Measurements from ENCODE around the gene CPHXL. TPM values are rescaled to one million over a fixed set of nuclear protein-coding genes. Genes with fewer than 3 reads are reported as not detected.

The CPHXL gene
- total and polyA plus RNA-seq, 4 donors = not detected

DNA sequence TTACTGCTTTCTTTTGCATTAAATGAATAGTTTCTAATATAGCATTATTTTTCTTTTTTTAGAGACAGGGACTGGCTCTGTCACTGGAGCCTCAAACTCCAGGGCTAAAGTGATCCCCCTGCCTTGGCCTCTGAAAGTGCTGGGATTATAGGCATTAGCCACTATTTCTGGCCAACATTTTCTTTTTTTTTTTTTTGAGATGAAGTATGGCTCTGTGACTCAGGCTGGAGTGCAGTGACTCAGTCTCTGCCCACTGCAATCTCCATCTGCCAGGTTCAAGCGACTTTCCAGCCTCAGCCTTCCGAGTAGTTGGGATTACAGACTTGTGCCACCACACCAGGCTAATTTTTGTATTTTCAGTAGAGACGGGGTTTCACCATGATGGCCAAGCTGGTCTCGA is 23.0 kb downstream of the CPHXL start:
- WGBS, 2 donors = 94 to 98% methylated on average over 4 of the region's 4 CpGs
- Histone ChIP-seq H3K9ac (ENCODE audit: insufficient read depth in 1 of 2, low read length in 2 of 2) (no peak overlapping the region), H3K36me3 (ENCODE audit: control insufficient read depth in 4 of 4, insufficient read depth in 4 of 4, low read length in 4 of 4) (no peaks in the 10 kb centered on the region), H3K9me3 (ENCODE audit: control insufficient read depth in 4 of 4, insufficient read depth in 3 of 4, low read length in 3 of 4) (no peaks in the 10 kb centered on the region), H3K4me3 (no peak overlapping the region), H3K27me3 (ENCODE audit: control insufficient read depth in 3 of 3, insufficient read depth in 3 of 3, low read length in 2 of 3) (no peaks in the 10 kb centered on the region), H3K27ac (ENCODE audit: low read depth in 1 of 2, low read length in 1 of 2) (no peak overlapping the region), H3K4me1 (ENCODE audit: control insufficient read depth in 5 of 5, insufficient read depth in 5 of 5, low read length in 5 of 5) (no peaks in the 10 kb centered on the region)
- ATAC-seq (ENCODE audit: insufficient read depth, low FRiP score) = no peak
- TF ChIP-seq, protein P1, sequence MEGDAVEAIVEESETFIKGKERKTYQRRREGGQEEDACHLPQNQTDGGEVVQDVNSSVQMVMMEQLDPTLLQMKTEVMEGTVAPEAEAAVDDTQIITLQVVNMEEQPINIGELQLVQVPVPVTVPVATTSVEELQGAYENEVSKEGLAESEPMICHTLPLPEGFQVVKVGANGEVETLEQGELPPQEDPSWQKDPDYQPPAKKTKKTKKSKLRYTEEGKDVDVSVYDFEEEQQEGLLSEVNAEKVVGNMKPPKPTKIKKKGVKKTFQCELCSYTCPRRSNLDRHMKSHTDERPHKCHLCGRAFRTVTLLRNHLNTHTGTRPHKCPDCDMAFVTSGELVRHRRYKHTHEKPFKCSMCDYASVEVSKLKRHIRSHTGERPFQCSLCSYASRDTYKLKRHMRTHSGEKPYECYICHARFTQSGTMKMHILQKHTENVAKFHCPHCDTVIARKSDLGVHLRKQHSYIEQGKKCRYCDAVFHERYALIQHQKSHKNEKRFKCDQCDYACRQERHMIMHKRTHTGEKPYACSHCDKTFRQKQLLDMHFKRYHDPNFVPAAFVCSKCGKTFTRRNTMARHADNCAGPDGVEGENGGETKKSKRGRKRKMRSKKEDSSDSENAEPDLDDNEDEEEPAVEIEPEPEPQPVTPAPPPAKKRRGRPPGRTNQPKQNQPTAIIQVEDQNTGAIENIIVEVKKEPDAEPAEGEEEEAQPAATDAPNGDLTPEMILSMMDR (IDR thresholded peaks at IDR 0.05; ENCODE audit: control extremely low read depth, extremely low read depth) = no peak
- no peak for DNase-seq

DNA sequence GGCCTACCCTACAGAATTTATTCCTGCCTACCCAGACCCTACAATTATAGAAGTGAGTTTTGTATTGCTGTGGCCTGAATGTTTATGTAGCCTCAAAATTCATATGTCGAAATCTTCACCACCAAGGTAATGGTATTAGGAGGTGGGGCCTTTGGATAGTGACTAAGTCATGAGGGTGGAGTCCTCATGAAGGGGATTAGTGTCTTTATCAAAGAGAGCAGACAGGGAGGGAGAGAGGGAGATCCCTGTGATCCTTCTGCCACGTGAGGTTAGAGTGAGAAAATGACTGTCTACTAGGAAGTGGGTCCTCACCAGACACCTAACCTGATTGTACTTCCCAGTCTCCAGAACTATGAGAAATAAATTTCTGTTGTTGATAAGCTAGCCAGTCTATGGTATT is 24.0 kb downstream of the CPHXL start:
- Histone ChIP-seq H3K4me3 (no peak overlapping the region), H3K27ac (ENCODE audit: low read depth in 1 of 2, low read length in 1 of 2) (no peak overlapping the region), H3K9ac (ENCODE audit: insufficient read depth in 1 of 2, low read length in 2 of 2) (no peak overlapping the region), H3K9me3 (ENCODE audit: control insufficient read depth in 4 of 4, insufficient read depth in 3 of 4, low read length in 3 of 4) (no peaks in the 10 kb centered on the region), H3K4me1 (ENCODE audit: control insufficient read depth in 5 of 5, insufficient read depth in 5 of 5, low read length in 5 of 5) (no peaks in the 10 kb centered on the region), H3K36me3 (ENCODE audit: control insufficient read depth in 4 of 4, insufficient read depth in 4 of 4, low read length in 4 of 4) (no peaks in the 10 kb centered on the region), H3K27me3 (ENCODE audit: control insufficient read depth in 3 of 3, insufficient read depth in 3 of 3, low read length in 2 of 3) (no peaks in the 10 kb centered on the region)
- 74 to 83% methylated on average over 2 of the region's 2 CpGs for WGBS, 2 donors
- DNase-seq (no peak), ATAC-seq (ENCODE audit: insufficient read depth, low FRiP score) (no peak)
- TF ChIP-seq, protein P1 (IDR thresholded peaks at IDR 0.05; ENCODE audit: control extremely low read depth, extremely low read depth) = no peak

DNA sequence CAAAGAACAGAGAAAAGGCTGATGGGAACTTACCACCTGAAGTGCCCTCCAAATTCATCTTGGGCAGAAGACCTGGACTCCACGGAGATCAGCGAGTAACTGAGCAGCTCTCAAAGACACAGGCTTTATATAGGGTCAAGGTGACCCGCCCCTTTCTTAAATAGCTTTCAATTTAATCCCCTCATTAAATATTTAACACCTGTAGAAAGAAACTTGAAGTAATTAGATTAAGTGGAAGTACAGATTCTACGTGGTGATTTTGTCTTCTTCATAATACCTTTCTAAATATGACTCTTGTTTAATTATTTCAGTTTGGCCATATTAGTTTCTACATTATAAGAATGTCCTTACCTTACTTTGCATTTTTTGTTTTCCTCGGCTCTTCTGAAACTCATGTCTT is 24.9 kb downstream of the CPHXL start, which contains the start of gene DUXB:
TSS of gene DUXB (minus strand) at position 101 of the 400 bp plus-strand sequence. CDS start at position 58, 43 bp downstream.
- Histone ChIP-seq H3K4me3 (no peak within 1 kb of the TSS), H3K9ac (ENCODE audit: insufficient read depth in 1 of 2, low read length in 2 of 2) (no peak within 1 kb of the TSS), H3K9me3 (ENCODE audit: control insufficient read depth in 4 of 4, insufficient read depth in 3 of 4, low read length in 3 of 4) (no peaks in the 10 kb centered on the region), H3K4me1 (ENCODE audit: control insufficient read depth in 5 of 5, insufficient read depth in 5 of 5, low read length in 5 of 5) (no peaks in the 10 kb centered on the region), H3K27me3 (ENCODE audit: control insufficient read depth in 3 of 3, insufficient read depth in 3 of 3, low read length in 2 of 3) (no peaks in the 10 kb centered on the region), H3K27ac (ENCODE audit: low read depth in 1 of 2, low read length in 1 of 2) (no peak within 1 kb of the TSS), H3K36me3 (ENCODE audit: control insufficient read depth in 4 of 4, insufficient read depth in 4 of 4, low read length in 4 of 4) (no peaks in the 10 kb centered on the region)
- TF ChIP-seq, protein P1 (IDR thresholded peaks at IDR 0.05; ENCODE audit: control extremely low read depth, extremely low read depth) = no peak
- ATAC-seq (ENCODE audit: insufficient read depth, low FRiP score) (no peak), DNase-seq (no peak)
- 85 to 95% methylated on average over 5 of the region's 5 CpGs for WGBS, 2 donors

DNA sequence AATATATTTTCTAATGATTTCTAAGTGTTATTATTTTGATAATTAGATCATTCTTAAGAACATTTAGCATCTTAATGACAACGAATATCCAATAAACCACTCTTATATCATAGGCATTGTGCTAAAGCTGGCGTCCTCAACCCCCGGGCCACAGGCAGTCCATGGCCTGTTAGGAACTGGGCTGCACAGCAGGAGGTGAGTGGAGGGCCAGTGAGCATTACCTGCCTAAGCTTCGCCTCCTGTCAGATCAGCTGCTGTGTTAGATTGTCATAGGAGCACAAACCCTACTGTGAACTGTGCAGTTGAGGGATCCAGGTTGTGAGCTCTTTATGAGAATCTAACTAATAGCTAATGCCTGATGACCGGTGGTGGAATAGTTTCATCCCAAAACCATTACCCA is 28.7 kb downstream of the CPHXL start:
- Histone ChIP-seq H3K4me1 (ENCODE audit: control insufficient read depth in 5 of 5, insufficient read depth in 5 of 5, low read length in 5 of 5) (no peaks in the 10 kb centered on the region), H3K36me3 (ENCODE audit: control insufficient read depth in 4 of 4, insufficient read depth in 4 of 4, low read length in 4 of 4) (no peaks in the 10 kb centered on the region), H3K9ac (ENCODE audit: insufficient read depth in 1 of 2, low read length in 2 of 2) (no peak overlapping the region), H3K27ac (ENCODE audit: low read depth in 1 of 2, low read length in 1 of 2) (no peak overlapping the region), H3K9me3 (ENCODE audit: control insufficient read depth in 4 of 4, insufficient read depth in 3 of 4, low read length in 3 of 4) (no peaks in the 10 kb centered on the region), H3K27me3 (ENCODE audit: control insufficient read depth in 3 of 3, insufficient read depth in 3 of 3, low read length in 2 of 3) (no peaks in the 10 kb centered on the region), H3K4me3 (no peak overlapping the region)
- TF ChIP-seq, protein P1 (IDR thresholded peaks at IDR 0.05; ENCODE audit: control extremely low read depth, extremely low read depth) = no peak
- ATAC-seq (ENCODE audit: insufficient read depth, low FRiP score) (no peak), DNase-seq (no peak)
- 92 to 98% methylated on average over 5 of the region's 5 CpGs for WGBS, 2 donors

Measured in lung (tissue), 12 donors.